NCI-H2107 treated with DMSO at 0.1 percent for 48 hours (cell line): ENCODE data around the gene CATSPER2.
"Not testable (repeated sequence)": the region's sequence is repeated elsewhere in the genome, so short reads cannot be mapped to it uniquely, and the experiment has no call there.

ENCODE experiments used
- DNase-seq: peaks from one replicate; lab custom pipeline; 2025; ENCODE audit not compliant: unreplicated experiment; lab: John Stamatoyannopoulos, UW

The CATSPER2 gene

DNA sequence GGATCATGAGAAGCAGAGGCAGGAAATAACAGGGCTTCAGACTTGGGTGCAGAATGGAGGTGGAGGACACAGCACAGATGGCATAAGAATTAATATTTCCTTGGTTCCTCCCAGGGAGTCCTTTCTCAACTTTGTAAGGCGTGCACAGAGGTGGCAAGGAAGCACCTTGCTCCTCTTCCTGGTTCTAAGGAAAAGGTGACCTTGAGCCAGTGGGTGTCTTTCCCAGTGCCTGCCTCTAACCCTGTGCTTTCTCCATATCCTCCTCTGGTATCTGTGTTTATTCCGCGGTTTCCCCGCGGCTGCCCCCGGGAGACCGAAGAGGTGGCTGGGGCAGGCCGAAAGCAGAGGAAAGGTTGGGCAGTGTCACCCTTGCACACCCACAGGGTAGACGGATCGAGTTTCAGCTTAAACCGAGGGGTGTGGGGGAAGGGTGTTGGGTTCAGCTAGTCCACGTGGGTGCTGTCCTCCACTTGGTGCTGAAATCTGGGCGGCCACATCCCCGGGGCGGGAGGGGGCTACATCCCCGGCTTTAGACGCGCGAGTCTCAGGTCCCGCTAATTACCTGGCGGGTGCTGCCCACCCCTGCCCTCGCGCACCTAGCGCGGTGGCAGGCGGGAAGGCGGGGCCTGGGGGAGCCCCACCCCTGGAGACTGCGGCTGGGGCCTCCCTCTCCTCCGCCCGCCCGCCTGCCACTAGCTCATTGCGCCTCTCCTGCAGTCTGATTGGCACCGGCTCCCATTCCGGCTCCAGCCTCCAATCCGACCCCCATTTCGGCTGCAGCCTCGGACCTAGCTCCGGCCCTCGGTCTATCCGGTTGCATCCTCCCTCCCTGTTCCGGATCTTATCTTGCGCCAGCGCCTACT lies 55.1 kb downstream of the CATSPER2 start, which contains the start of gene CKMT1B:
Gene CKMT1B, plus strand, starts transcription at position 700 of the 863 bp plus-strand sequence. CDS start 192 bp downstream, outside the sequence.
- not testable (repeated sequence) for DNase-seq

DNA sequence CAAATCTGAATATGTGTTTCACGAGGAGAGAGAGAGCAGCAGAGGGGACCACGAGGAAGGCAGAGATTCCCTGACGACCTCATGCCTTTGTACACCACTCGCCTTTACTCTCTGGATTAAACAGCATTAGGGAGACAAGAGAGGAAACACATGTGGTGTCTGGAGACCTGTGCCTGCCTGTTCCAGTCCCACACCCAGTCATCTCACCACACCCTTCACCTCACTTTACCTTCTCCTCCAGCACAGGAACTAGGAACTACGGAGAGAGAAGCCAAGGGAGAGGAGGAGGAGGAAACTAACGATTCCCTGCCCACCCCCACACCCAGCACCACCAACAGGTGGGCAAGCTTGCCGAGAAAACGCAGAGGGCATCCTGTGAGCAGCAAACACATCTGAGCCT lies 55.8 kb downstream of the CATSPER2 start:
- DNase-seq: not testable (repeated sequence)

DNA sequence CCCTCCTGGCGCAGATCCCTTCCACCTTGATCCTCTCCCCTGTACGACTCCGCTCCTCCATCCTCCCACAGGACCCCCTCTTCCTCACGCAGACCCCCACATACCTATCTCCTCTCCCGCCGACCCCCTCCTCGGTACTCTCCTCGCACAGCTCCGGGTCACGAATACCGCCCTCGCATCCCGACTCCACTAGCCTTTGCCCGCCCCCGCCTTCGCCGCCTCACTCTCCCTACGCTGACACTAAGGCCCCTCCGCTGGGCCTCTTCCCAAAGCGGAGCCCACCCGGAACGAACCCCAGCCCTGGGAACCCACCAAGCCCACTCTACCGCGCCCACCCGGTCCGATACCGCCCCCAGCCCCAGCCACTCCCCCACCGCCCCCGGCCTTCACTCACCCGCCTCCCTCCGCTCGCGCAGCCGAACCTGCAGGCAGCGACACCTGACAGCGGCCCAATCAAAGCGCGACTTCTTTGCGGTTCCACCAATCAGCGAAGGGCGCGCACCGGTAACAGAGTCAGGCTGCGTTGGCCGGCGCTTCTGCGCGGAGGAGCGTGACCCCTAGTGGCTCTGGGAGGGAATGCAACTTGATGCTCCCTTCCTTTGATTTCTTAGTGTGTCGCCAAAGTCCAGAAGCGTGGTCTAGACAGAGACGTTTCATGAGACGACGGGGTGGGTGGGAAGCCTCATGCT lies 58.7 kb downstream of the CATSPER2 start, which contains the start of gene PPIP5K1:
Gene PPIP5K1, minus strand, starts transcription at position 431 of the 689 bp plus-strand sequence. CDS start 5,704 bp downstream, outside the sequence.
- DNase-seq: not testable (repeated sequence)
